Measurements from ENCODE around the gene WBP1L.
"Not testable (repeated sequence)": the region's sequence is repeated elsewhere in the genome, so short reads cannot be mapped to it uniquely, and the experiment has no call there.

Gene WBP1L

DNA sequence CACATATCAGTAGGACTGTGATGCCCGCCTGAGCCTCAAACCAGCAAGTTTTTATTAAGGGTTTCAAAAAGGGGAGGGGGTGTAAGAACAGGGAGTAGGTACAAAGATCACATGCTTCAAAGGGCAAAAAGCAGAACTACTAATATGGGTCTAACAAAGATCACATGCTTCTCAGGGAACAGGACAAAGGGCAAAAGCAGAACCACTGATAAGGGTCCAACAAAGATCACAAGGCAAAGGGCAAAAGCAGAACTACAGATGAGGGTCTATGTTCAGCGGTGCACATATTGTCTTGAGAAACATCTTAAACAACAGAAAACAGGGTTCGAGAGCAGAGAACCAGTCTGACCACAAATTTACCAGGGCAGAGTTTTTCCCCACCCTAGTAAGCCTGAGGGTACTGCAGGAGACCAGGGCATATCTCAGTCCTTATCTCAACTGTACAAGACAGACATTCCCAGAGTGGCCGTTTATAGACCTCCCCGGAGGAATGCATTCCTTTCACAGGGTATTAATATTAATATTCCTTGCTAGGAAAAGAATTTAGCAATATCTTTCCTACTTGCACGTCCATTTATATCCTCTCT lies 100.5 kb downstream of the WBP1L start:
- DNase-seq: not testable (repeated sequence)

- DNase-seq: no peak
Measured at GRCh38 chr10:102845352-102845902, 101.7 kb downstream of the WBP1L start.

- no peak for DNase-seq
Measured at GRCh38 chr10:102850025-102850518, 106.3 kb downstream of the WBP1L start.

DNA sequence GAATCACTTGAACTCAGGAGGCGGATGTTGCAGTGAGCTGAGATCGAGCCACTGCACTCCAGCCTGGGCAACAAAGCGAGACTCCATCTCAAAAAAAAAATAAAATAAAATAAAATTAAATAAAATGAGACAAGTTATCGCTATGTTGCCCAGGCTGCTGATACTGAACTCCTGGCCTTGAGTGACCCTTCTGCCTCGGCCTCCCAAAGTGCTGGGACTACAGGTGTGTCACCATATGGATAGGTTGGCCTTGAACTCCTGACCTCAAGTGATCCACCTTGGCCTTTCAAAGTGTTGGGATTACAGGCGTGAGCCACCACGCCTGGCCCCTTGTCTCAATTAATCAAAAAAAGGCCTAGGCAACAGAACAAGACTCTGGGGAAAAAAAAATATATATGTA lies 109.5 kb downstream of the WBP1L start:
- DNase-seq: not testable (repeated sequence)

GRCh38 chr10:102855731-102856436 lies 112.1 kb downstream of the WBP1L start:
- peak; percentile 86 for DNase-seq

- DNase-seq: no peak
Measured at GRCh38 chr10:102856758-102857424, 113.1 kb downstream of the WBP1L start.

DNA sequence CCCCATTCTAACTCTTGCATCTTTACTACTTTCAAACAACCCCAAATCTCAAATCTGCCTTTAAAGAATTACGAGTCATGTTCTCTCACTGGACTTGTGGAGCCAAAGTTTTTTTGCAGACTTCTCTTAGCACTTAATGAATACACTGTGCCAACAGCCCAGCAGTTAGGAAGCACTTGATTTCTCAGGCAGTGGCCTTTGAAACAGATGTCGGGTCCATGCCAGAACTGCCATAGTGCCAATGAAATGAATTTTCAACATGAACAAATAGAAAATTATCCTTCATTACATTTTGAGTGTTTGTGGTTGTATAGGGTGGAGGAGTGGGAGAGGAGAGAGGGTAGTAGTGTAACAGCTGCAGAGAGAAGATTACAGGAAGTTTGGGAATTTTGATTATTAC lies 116.2 kb downstream of the WBP1L start:
- DNase-seq: no peak

DNA sequence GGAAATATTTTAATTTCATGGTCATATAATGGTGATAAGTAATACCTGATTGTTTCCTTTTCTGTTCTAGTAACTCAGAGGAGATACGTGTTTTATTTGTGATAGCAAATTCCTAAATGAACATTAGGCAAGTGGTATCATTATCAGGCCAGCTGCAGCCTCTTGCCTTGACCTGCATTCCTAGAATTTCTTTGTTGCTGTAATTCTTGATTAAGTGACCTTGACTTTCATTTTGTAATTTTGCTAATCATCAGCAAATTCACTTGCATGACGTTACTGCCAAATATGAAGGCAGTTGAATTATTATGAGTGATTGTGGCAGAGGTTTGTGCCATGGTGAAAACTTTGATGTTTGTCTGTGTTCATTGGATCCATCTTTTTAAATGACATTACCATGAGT lies 119.9 kb downstream of the WBP1L start:
- peak; percentile 28 for DNase-seq

- no peak for DNase-seq
Measured at GRCh38 chr10:102865620-102866019, 121.9 kb downstream of the WBP1L start.

All from NCI-H226 (cell line).